H9 (cell line): ENCODE data around the gene APBA2. TPM values are rescaled to one million over a fixed set of nuclear protein-coding genes. Genes with fewer than 3 reads are reported as not detected.
"Not testable (repeated sequence)": the region's sequence is repeated elsewhere in the genome, so short reads cannot be mapped to it uniquely, and the experiment has no call there.

Experiments
- DNase-seq: peaks from one replicate; pipeline ENCODE4 v3.0.0-alpha.2; 2017
- H2AFZ ChIP-seq: one replicate; pipeline ENCODE4 v1.6.1; 2013; ENCODE audit warnings: mild to moderate bottlenecking, low read length, control low read depth, moderate library complexity
- H2AK5ac ChIP-seq: 2 replicates; pipeline ENCODE4 v1.6.1; 2013; ENCODE audit warnings: low read length, control low read depth, mixed read lengths; ENCODE audit not compliant: insufficient read length
- H2BK120ac ChIP-seq: one replicate; pipeline ENCODE4 v1.6.1; 2013; ENCODE audit warnings: low read depth, mild to moderate bottlenecking, low read length, control low read depth, inconsistent platforms; ENCODE audit not compliant: poor library complexity, severe bottlenecking
- H2BK12ac ChIP-seq: 2 replicates; pipeline ENCODE4 v1.6.1; 2013; ENCODE audit warnings: low read length, control low read depth, mixed read lengths, low read depth; ENCODE audit not compliant: insufficient read length
- H2BK15ac ChIP-seq: 2 replicates; pipeline ENCODE4 v1.6.1; 2013; ENCODE audit warnings: low read depth, low read length, control low read depth
- H2BK20ac ChIP-seq: one replicate; pipeline ENCODE4 v1.6.1; 2013; ENCODE audit warnings: low read depth, mild to moderate bottlenecking, low read length, control low read depth, inconsistent platforms; ENCODE audit not compliant: poor library complexity, severe bottlenecking
- H2BK5ac ChIP-seq: 2 replicates; pipeline ENCODE4 v1.6.1; 2013; ENCODE audit warnings: low read length, control low read depth, mixed read lengths; ENCODE audit not compliant: insufficient read length
- H3K14ac ChIP-seq: 2 replicates; pipeline ENCODE4 v1.6.1; 2013; ENCODE audit warnings: low read length, control low read depth; ENCODE audit not compliant: insufficient read depth
- H3K18ac ChIP-seq: 2 replicates; pipeline ENCODE4 v1.6.1; 2013; ENCODE audit warnings: low read depth, mild to moderate bottlenecking, mixed read lengths, low read length, control low read depth; ENCODE audit not compliant: insufficient read length
- H3K23ac ChIP-seq: 2 replicates; pipeline ENCODE4 v1.6.1; 2013; ENCODE audit warnings: low read length, control low read depth, mixed read lengths, low read depth; ENCODE audit not compliant: insufficient read length
- H3K23me2 ChIP-seq: 2 replicates; pipeline ENCODE4 v1.6.1; 2013; ENCODE audit warnings: low read depth, mild to moderate bottlenecking, mixed read lengths, low read length, control low read depth; ENCODE audit not compliant: insufficient read length, poor library complexity, severe bottlenecking
- H3K27ac ChIP-seq: 2 replicates; pipeline ENCODE4 v1.5.1; 2013; ENCODE audit warnings: low read length, control low read depth, mixed read lengths, low read depth; ENCODE audit not compliant: insufficient read length
- H3K27me3 ChIP-seq: 2 replicates; pipeline ENCODE4 v1.6.1; 2013; ENCODE audit warnings: low read length, control low read depth, inconsistent platforms; ENCODE audit not compliant: insufficient read depth
- H3K4ac ChIP-seq: 2 replicates; pipeline ENCODE4 v1.6.1; 2013; ENCODE audit warnings: low read depth, mild to moderate bottlenecking, control low read depth, inconsistent platforms, low read length, moderate library complexity
- H3K4me1 ChIP-seq: 2 replicates; pipeline ENCODE4 v1.6.1; 2013; ENCODE audit warnings: low read length, control low read depth, inconsistent platforms; ENCODE audit not compliant: insufficient read depth
- H3K4me2 ChIP-seq: 2 replicates; pipeline ENCODE4 v1.6.1; 2013; ENCODE audit warnings: low read length, control low read depth, mixed read lengths; ENCODE audit not compliant: insufficient read length, insufficient read depth
- H3K56ac ChIP-seq: 2 replicates; pipeline ENCODE4 v1.6.1; 2013; ENCODE audit warnings: low read depth, mild to moderate bottlenecking, mixed read lengths, low read length, control low read depth; ENCODE audit not compliant: insufficient read length
- H3K79me1 ChIP-seq: 2 replicates; pipeline ENCODE4 v1.6.1; 2013; ENCODE audit warnings: low read depth, mild to moderate bottlenecking, moderate library complexity, low read length, control low read depth, inconsistent platforms; ENCODE audit not compliant: insufficient read depth, poor library complexity, severe bottlenecking
- H3K79me2 ChIP-seq: 2 replicates; pipeline ENCODE4 v1.6.1; 2013; ENCODE audit warnings: low read length, control low read depth, inconsistent platforms; ENCODE audit not compliant: insufficient read depth
- H3K9ac ChIP-seq: 2 replicates; pipeline ENCODE4 v1.6.1; 2013; ENCODE audit warnings: low read length, control low read depth, mixed read lengths; ENCODE audit not compliant: insufficient read length; ENCODE audit errors: extremely low read depth
- H3K9me3 ChIP-seq: one replicate; pipeline ENCODE4 v1.6.1; 2013; ENCODE audit warnings: low read depth, low read length, inconsistent platforms; ENCODE audit not compliant: control insufficient read depth
- H3T11ph ChIP-seq: one replicate; pipeline ENCODE4 v1.6.1; 2013; ENCODE audit warnings: mild to moderate bottlenecking, low read length, control low read depth, inconsistent platforms
- H4K20me1 ChIP-seq: one replicate; pipeline ENCODE4 v1.6.1; 2013; ENCODE audit not compliant: control insufficient read depth, insufficient read length, insufficient read depth
- H4K5ac ChIP-seq: 2 replicates; pipeline ENCODE4 v1.6.1; 2013; ENCODE audit warnings: low read depth, mild to moderate bottlenecking, mixed read lengths, low read length, control low read depth; ENCODE audit not compliant: insufficient read length
- H4K8ac ChIP-seq: replicated peaks from 2 replicates; pipeline ENCODE4 v1.6.1; 2013; ENCODE audit warnings: low read length, control low read depth, mixed read lengths, low read depth; ENCODE audit not compliant: insufficient read length
- H4K91ac ChIP-seq: 2 replicates; pipeline ENCODE4 v1.6.1; 2013; ENCODE audit warnings: low read depth, mild to moderate bottlenecking, moderate library complexity, mixed read lengths, low read length, control low read depth; ENCODE audit not compliant: insufficient read length
- H3K27ac Mint-ChIP-seq, 3 experiments: 2 replicates in 2 of 3; 3 replicates in 1 of 3; pipeline ENCODE4 v1.8.0; 2020 to 2021; ENCODE audit warnings: mixed read lengths in 3 of 3, mild to moderate bottlenecking in 1 of 3, moderate library complexity in 1 of 3
- H3K27me3 Mint-ChIP-seq: 2 replicates; pipeline ENCODE4 v1.8.0; 2021; ENCODE audit warnings: low read depth, mild to moderate bottlenecking, moderate library complexity, mixed read lengths
- H3K36me3 Mint-ChIP-seq, 3 experiments: 2 replicates in 2 of 3; 3 replicates in 1 of 3; pipeline ENCODE4 v1.8.0; 2020 to 2021; ENCODE audit warnings: low read depth in 3 of 3, mixed read lengths in 3 of 3; ENCODE audit not compliant: insufficient read depth in 1 of 3
- H3K4me1 Mint-ChIP-seq, 2 experiments: 2 replicates each; pipeline ENCODE4 v1.8.0; 2020; ENCODE audit warnings: mixed read lengths in 2 of 2
- H3K4me3 Mint-ChIP-seq, 2 experiments: 2 replicates in 1 of 2; 3 replicates in 1 of 2; pipeline ENCODE4 v1.8.0; 2020 to 2021; ENCODE audit warnings: mild to moderate bottlenecking in 2 of 2, mixed read lengths in 2 of 2, moderate library complexity in 1 of 2
- H3K9me3 Mint-ChIP-seq, 2 experiments: 2 replicates in 1 of 2; 3 replicates in 1 of 2; pipeline ENCODE4 v1.8.0; 2020; ENCODE audit warnings: mild to moderate bottlenecking in 2 of 2, mixed read lengths in 2 of 2, moderate library complexity in 1 of 2
- CTCF ChIP-seq: fragments of 200-600 bp; sonication (generic); conservative IDR thresholded peaks from 3 replicates; pipeline ENCODE4 v1.8.0; 2021; ENCODE audit warnings: antibody characterized with exemption, mild to moderate bottlenecking
- WGBS: extraction: QIAGEN DNeasy Blood & Tissue Kit; methylation state at CpG from one replicate; pipeline ENCODE4 v1.1.7; 2013; ENCODE audit warnings: missing lambda C conversion rate, low lambda C conversion rate, mixed read lengths; ENCODE audit not compliant: insufficient read length; ENCODE audit errors: extremely low coverage; 5-methylcytosine and 5-hydroxymethylcytosine counted together
- total RNA-seq: library from RNA; stranded (reverse); gene quantifications from 2 replicates; pipeline ENCODE4 v1.2.1, GENCODE V29; 2021

APBA2 gene
- total RNA-seq, 1 experiment from 2014 or later, result 14.3 TPM

- no peak for TF ChIP-seq CTCF
- no peaks in the 10 kb centered on the region; the same call in 1 of the 2 replicates for H3K79me2 ChIP-seq
Measured at GRCh38 chr15:28889346-28889745, 3.6 kb downstream of the APBA2 start.

GRCh38 chr15:28889871-28890270 is 4.1 kb downstream of the APBA2 start:
- H4K91ac ChIP-seq, H3K27ac ChIP-seq, H3K4me1 ChIP-seq, H4K5ac ChIP-seq, H3K9me3 Mint-ChIP-seq, H4K8ac ChIP-seq, H3K4me2 ChIP-seq, H3K9ac ChIP-seq, H2BK120ac ChIP-seq, H3K27ac Mint-ChIP-seq, H3K27me3 ChIP-seq, H2BK20ac ChIP-seq, H2AFZ ChIP-seq, DNase-seq, H4K20me1 ChIP-seq, H3K56ac ChIP-seq, H3K23me2 ChIP-seq, H3K14ac ChIP-seq, H3K4me3 Mint-ChIP-seq, H2BK12ac ChIP-seq, H2BK5ac ChIP-seq, H2AK5ac ChIP-seq, H3K79me2 ChIP-seq, H3T11ph ChIP-seq, H3K4ac ChIP-seq, H3K23ac ChIP-seq, H3K36me3 Mint-ChIP-seq, H3K9me3 ChIP-seq, H2BK15ac ChIP-seq, H3K79me1 ChIP-seq: not testable (repeated sequence)
- peaks cover 40% of the 10 kb centered on the region for H3K27me3 Mint-ChIP-seq
- peaks cover 14 to 27% of the 10 kb centered on the region in 2 experiments for H3K4me1 Mint-ChIP-seq
- WGBS, result no CpG with 5 or more reads among the region's 6 CpGs
- peak overlapping the region; percentile 34 for H3K18ac ChIP-seq

More at GRCh38 chr15:28889346-28889745, 3.6 kb downstream of the APBA2 start:
- WGBS, result no CpG with 5 or more reads among the region's 3 CpGs
- Histone ChIP-seq H3K18ac (no peak overlapping the region), H2BK5ac (no peak overlapping the region), H3T11ph (no peak overlapping the region), H3K56ac (no peak overlapping the region), H3K4me2 (no peak overlapping the region), H3K4ac (no peak overlapping the region), H3K9me3 (no peaks in the 10 kb centered on the region), H3K79me1 (no peaks in the 10 kb centered on the region), H2AFZ (no peak overlapping the region), H2BK20ac (no peak overlapping the region), H3K27me3 (peaks cover 6% of the 10 kb centered on the region; the same call in 1 of the 2 replicates), H3K4me1 (no peaks in the 10 kb centered on the region), H3K14ac (no peak overlapping the region; the same call in 1 of the 2 replicates), H4K20me1 (no peaks in the 10 kb centered on the region), H3K9ac (no peak overlapping the region), H3K23ac (no peak overlapping the region), H2BK15ac (no peak overlapping the region), H4K91ac (no peak overlapping the region), H4K8ac (no peak overlapping the region), H3K27ac (no peak overlapping the region), H2BK12ac (no peak overlapping the region), H4K5ac (no peak overlapping the region), H2AK5ac (no peak overlapping the region), H3K23me2 (peaks cover 8% of the 10 kb centered on the region), H2BK120ac (no peak overlapping the region)
- H3K27me3 Mint-ChIP-seq, result peaks cover 45% of the 10 kb centered on the region
- DNase-seq, result no peak
- no peak overlapping the region for H3K4me3 Mint-ChIP-seq
- H3K36me3 Mint-ChIP-seq, result no peaks in the 10 kb centered on the region
- no peaks in the 10 kb centered on the region; a peak in 1 of 5 replicates for H3K9me3 Mint-ChIP-seq
- peaks cover 14 to 29% of the 10 kb centered on the region in 2 experiments for H3K4me1 Mint-ChIP-seq
- H3K27ac Mint-ChIP-seq, result no peak overlapping the region
